WI38 (cell line): ENCODE results near the gene EXOSC9.

ENCODE experiments used
- H3K4me3 ChIP-seq: 2 replicates; pipeline ENCODE4 v1.5.1; 2011; ENCODE audit warnings: low read depth, mild to moderate bottlenecking, control low read depth, low read length
- TF ChIP-seq, protein P1 (sequence below): IDR thresholded peaks from 2 replicates; pipeline ENCODE4 v1.5.1; 2012; ENCODE audit warnings: low read depth, mild to moderate bottlenecking, control low read depth, low read length

EXOSC9 gene

DNA sequence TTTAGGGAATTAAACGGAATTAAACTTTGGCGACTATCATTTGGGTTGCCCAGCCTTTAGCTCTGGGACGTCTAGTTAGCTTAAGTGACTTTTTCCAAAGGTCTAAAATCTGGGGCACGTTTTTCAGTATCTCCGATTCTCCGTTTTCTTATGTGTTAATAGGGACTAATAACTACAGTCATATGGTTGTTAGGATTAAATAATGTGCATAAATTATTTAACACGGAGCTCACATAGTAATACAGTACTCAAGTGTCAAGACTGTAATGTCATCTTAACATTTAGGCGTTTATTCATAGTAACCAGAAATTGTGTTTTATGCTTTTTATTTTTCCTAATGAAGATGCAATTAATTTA lies 23.0 kb downstream of the EXOSC9 start:
- TF ChIP-seq, protein P1, sequence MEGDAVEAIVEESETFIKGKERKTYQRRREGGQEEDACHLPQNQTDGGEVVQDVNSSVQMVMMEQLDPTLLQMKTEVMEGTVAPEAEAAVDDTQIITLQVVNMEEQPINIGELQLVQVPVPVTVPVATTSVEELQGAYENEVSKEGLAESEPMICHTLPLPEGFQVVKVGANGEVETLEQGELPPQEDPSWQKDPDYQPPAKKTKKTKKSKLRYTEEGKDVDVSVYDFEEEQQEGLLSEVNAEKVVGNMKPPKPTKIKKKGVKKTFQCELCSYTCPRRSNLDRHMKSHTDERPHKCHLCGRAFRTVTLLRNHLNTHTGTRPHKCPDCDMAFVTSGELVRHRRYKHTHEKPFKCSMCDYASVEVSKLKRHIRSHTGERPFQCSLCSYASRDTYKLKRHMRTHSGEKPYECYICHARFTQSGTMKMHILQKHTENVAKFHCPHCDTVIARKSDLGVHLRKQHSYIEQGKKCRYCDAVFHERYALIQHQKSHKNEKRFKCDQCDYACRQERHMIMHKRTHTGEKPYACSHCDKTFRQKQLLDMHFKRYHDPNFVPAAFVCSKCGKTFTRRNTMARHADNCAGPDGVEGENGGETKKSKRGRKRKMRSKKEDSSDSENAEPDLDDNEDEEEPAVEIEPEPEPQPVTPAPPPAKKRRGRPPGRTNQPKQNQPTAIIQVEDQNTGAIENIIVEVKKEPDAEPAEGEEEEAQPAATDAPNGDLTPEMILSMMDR, result no peak
- peak overlapping the region; percentile 69 for H3K4me3 ChIP-seq

DNA sequence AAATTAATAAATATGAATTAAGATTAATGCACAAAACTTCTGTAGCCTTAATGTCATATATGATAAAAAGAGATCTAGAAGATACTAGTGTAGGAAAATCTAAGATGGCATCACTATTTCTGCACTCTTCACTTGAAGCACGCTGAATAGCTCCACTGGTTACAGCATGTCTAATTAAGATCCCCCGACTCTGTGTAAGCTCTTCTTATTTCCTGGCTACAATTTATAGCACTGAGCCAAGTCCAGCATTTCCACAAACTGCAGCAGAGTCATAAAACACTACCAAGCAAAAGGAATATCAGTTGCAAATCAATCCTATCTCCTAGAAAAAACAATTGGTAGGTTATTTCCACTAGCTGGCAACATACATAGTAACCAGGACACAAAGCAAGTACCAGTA lies 23.8 kb downstream of the EXOSC9 start:
- TF ChIP-seq, protein P1, result no peak
- no peak overlapping the region for H3K4me3 ChIP-seq

DNA sequence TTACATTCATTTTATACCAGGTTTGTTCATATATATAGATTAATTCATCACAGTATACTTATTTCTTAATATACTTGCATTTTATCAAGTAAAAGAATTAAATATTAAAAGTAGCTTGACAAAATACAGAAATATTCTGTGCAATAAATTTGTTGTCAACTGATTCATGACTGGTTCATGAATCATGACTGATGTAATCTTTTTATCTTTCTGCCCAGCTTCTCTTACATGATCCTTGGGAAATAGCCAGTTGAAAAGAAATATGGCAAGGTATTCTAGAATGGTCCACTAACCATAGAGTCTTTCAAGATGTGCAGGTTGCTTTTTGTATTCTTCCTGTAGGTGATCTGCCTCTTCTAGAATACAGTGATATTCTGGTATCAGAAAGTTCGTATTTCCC lies 26.7 kb downstream of the EXOSC9 start:
- TF ChIP-seq, protein P1, result no peak

DNA sequence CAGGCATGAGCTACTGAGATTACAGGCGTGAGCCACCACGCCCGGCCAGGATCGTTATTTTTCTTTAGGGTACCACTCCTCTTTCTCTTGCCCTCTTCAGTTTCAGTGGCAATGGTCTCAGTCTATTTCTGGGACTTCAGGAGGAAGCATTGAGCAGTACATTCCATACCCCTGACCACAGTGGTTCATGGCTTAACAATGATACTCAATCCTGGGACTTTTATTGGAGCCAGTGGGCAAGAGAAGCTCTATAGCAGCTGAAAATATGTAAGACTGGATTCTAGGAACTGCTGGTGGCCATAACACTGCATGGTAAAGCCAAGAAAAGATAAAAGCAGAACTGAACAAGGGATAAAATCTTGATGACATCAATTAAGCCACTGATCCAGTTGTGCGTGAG lies 28.4 kb downstream of the EXOSC9 start:
- TF ChIP-seq, protein P1, result no peak
- H3K4me3 ChIP-seq, result no peak overlapping the region

More for the DNA sequence above, 26.7 kb downstream of the EXOSC9 start:
- H3K4me3 ChIP-seq, result no peak overlapping the region

DNA sequence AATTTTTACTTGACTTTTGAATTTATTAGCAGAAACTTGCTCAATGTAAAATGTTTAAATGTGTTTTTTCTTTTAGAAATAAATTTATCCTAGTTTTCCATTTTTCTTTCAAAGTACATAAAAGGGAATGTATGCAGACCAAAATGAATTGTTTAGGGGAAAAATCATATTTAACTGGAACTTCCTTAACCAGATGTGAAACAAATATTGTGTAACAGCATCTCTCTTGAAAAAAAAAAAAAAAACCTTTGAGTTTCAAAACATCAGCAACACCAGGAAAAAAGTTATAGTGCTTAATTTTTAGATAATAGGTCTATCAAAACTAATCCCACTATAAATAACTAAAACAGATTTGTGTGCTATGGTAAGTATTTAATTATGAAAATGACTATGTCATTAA lies 37.0 kb downstream of the EXOSC9 start:
- TF ChIP-seq, protein P1, result no peak
- H3K4me3 ChIP-seq, result no peak overlapping the region

DNA sequence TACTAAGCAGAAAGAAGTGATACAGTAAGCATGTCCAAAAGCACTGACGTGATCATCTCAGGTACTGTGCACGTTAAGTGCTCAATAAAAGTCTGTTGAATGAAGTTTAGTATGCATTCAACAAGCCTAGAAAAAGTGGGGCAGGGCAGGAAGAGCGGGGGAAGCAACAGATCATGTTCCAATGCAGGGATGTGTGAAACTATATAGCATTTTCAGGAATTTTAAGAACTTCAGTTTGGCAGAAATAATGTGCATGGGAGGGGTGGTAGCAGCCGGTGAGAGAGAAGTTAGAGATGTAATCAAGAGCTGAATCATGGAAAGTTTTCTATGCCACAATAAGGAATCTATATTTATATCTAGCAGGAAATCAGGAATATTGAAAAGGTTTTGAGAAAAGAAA lies 41.7 kb downstream of the EXOSC9 start:
- H3K4me3 ChIP-seq, result no peak overlapping the region
- TF ChIP-seq, protein P1, result no peak

DNA sequence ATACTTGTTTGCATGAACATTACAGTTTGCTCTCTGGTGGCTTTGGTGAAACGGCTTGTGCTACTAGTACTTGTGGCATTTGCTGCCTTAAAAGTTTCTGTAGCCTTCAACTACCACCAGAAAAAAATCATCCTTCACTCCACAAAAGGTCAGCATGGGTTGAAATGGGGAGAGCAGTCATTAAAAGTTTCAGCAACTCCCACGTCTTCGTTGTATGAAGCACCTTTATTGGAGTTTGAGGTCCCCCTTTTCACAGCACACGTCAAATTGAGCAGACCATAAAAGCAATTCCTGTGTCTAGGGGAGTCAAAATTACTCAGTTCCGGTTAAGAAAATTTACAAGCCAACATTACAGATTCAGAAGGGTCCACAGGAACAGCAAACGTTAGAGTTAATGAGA lies 45.5 kb downstream of the EXOSC9 start:
- TF ChIP-seq, protein P1, result no peak
- no peak overlapping the region for H3K4me3 ChIP-seq

DNA sequence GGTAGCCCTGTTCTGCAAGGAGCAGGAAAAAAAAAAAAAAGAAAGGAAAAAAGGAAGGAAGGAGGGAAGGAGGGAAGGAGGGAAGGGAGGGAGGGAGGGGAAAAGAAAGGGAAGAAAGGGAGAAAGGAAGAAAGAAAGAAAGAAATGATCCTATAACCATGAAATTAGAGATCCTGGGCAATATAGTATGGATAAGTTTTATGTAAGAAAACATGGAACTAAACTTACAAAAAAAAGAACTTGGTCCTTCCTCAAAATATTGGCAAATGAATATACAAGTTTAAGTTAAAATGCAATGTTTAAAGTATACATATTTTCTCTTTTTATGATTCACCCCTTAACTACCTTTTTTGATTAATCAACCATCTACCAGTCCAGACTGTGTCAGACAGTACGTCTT lies 50.2 kb downstream of the EXOSC9 start:
- no peak overlapping the region for H3K4me3 ChIP-seq
- TF ChIP-seq, protein P1, result no peak
